Body of pancreas (tissue), 4 donors: ENCODE data around the gene PTK7. TPM values are rescaled to one million over a fixed set of nuclear protein-coding genes. Genes with fewer than 3 reads are reported as not detected.

Experiments
- ATAC-seq: fragments of 150-250 bp; one replicate; pipeline ENCODE4 v1.9.1; 2016
- DNase-seq, 4 donors: peaks; one replicate each; pipeline ENCODE4 v3.0.0-alpha.2; 2019
- H3K27ac ChIP-seq, 4 donors: fragments of 200-600 bp; sonication (generic); 1 replicate in 3 of 4; 2 replicates in 1 of 4; pipeline versions ENCODE4 v1.5.1 to v1.6.1; 2016 to 2019; ENCODE audit warnings: mild to moderate bottlenecking in 1 of 4, mixed read lengths in 1 of 4, moderate library complexity in 1 of 4
- H3K27me3 ChIP-seq, 2 donors: fragments of 200-600 bp; sonication (generic); one replicate each; pipeline ENCODE4 v1.6.0; 2016; ENCODE audit warnings: mild to moderate bottlenecking in 1 of 2
- H3K36me3 ChIP-seq, 2 donors: fragments of 200-600 bp; sonication (generic); replicated peaks in 1 of 2; 2 replicates each; pipeline ENCODE4 v1.5.1; 2016; ENCODE audit warnings: low read depth in 2 of 2; ENCODE audit not compliant: insufficient read depth in 1 of 2
- H3K4me1 ChIP-seq: fragments of 200-600 bp; sonication (generic); one replicate; pipeline ENCODE4 v1.6.0; 2016
- H3K4me3 ChIP-seq, 2 donors: fragments of 200-600 bp; sonication (generic); 1 replicate in 1 of 2; 2 replicates in 1 of 2; pipeline ENCODE4 v1.5.1; 2016 to 2019
- H3K9me3 ChIP-seq, 3 donors: fragments of 200-600 bp; sonication (generic); 1 replicate in 2 of 3; 2 replicates in 1 of 3; pipeline ENCODE4 v1.5.1; 2016
- CTCF ChIP-seq, 7 experiments: fragments of 450-650 bp in 4 of 7; fragments of 200-600 bp in 3 of 7; sonication (generic) in 3 of 7; IDR thresholded peaks; one replicate each; pipeline ENCODE4 v1.5.1; 2016 to 2019; ENCODE audit warnings: antibody characterized with exemption in 7 of 7
- POLR2A ChIP-seq, 3 donors: fragments of 450-650 bp; IDR thresholded peaks; one replicate each; pipeline ENCODE4 v1.6.1; 2016; ENCODE audit warnings: antibody characterized with exemption in 3 of 3, mild to moderate bottlenecking in 2 of 3
- WGBS, 2 donors: methylation state at CpG; one replicate each; pipeline ENCODE4 v1.1.5; 2017; 5-methylcytosine and 5-hydroxymethylcytosine counted together
- intact Hi-C: fragments of 100-400 bp; cut with DNase I; formaldehyde crosslinking; loops from one replicate; pipeline ENCODE4 v1.15.1; 2023
- total RNA-seq, 2 donors: library from RNA; depleted of rRNA; stranded (reverse); fragments of >200 nt; gene quantifications; one replicate each; pipeline ENCODE4 v1.1.0, GENCODE V29; 2016

The PTK7 gene
- total RNA-seq, 2 donors from 2014 or later: 26.4 to 28.0 TPM

- Histone ChIP-seq H3K9me3 (no peaks in the 10 kb centered on the region), H3K4me1 (peaks cover 35% of the 10 kb centered on the region), H3K27ac (peak overlapping the region; percentile 56 to 94 (median 84)), H3K27me3 (no peaks in the 10 kb centered on the region), H3K36me3 (no peaks in the 10 kb centered on the region), H3K4me3 (peak overlapping the region; percentile 63 to 87)
- TF ChIP-seq POLR2A (IDR thresholded peaks at IDR 0.05) (no peak), CTCF (IDR thresholded peaks at IDR 0.05) (no peak)
- DNase-seq: no peak
- 26 to 27% methylated on average over 1 of the region's 1 CpG for WGBS, 2 donors
- no peak for ATAC-seq
- intact Hi-C loops: loop anchor here (5.0 kb wide), 1 partner anchor 41 kb away; no protein-coding TSS in a partner anchor
These were observed 17.6 kb upstream of the PTK7 start for GRCh38 chr6:43058531-43058930.

- Histone ChIP-seq H3K36me3 (no peaks in the 10 kb centered on the region), H3K4me3 (peak within 1 kb of the TSS; percentile 63 to 87), H3K4me1 (peaks cover 29% of the 10 kb centered on the region), H3K27ac (peak within 1 kb of the TSS; percentile 77 to 96 (median 92)), H3K9me3 (no peaks in the 10 kb centered on the region), H3K27me3 (no peaks in the 10 kb centered on the region)
- 0 to 1% methylated on average over 14 to 64 of the region's 64 CpGs for WGBS, 2 donors
- peak; percentile 98 to 99 (median 99) for DNase-seq
- peak; percentile 60 to 89 (median 87) for TF ChIP-seq POLR2A (IDR thresholded peaks at IDR 0.05)
- TF ChIP-seq CTCF (IDR thresholded peaks at IDR 0.05): no peak
- ATAC-seq: peak; percentile 95
- intact Hi-C loops: loop anchor here (5.0 kb wide), 1 partner anchor 42 kb away; no protein-coding TSS in a partner anchor
These were observed 16.7 kb upstream of the PTK7 start, which contains the start of the genes KLC4 and MRPL2 for GRCh38 chr6:43059168-43060033. Gene KLC4 (plus strand): TSS chr6:43059631. CDS start chr6:43061336, 1,705 bp downstream. Gene MRPL2 (minus strand): TSS chr6:43059434. CDS start chr6:43059381, 53 bp downstream.

GRCh38 chr6:43060034-43060754 lies 15.9 kb upstream of the PTK7 start:
- intact Hi-C loops: no loop called here
- Histone ChIP-seq H3K27ac (peak overlapping the region; percentile 77 to 96 (median 92)), H3K36me3 (no peaks in the 10 kb centered on the region), H3K9me3 (no peaks in the 10 kb centered on the region), H3K4me3 (peak overlapping the region; percentile 26 to 48), H3K4me1 (peaks cover 28% of the 10 kb centered on the region), H3K27me3 (no peaks in the 10 kb centered on the region)
- TF ChIP-seq POLR2A (IDR thresholded peaks at IDR 0.05) (peak; percentile 38 to 71 (median 65)), CTCF (IDR thresholded peaks at IDR 0.05) (no peak)
- ATAC-seq (peak; percentile 58), DNase-seq (peak; percentile 64 to 79 (median 74))
- WGBS, 2 donors: 4 to 15% methylated on average over 8 to 15 of the region's 15 CpGs

- intact Hi-C loops: no loop called here
- H3K27me3 ChIP-seq: no peaks in the 10 kb centered on the region
- H3K4me1 ChIP-seq: peaks cover 28% of the 10 kb centered on the region
- ATAC-seq: no peak
- H3K4me3 ChIP-seq: no peak overlapping the region
- H3K36me3 ChIP-seq: peaks cover 0 to 2% of the 10 kb centered on the region in 2 donors
- 62 to 69% methylated on average over 8 to 11 of the region's 12 CpGs for WGBS, 2 donors
- H3K9me3 ChIP-seq: no peaks in the 10 kb centered on the region
- DNase-seq: no peak
- TF ChIP-seq CTCF (IDR thresholded peaks at IDR 0.05) (no peak), POLR2A (IDR thresholded peaks at IDR 0.05) (no peak)
- H3K27ac ChIP-seq: peak overlapping the region in 3 of 4 donors; percentile 77 to 94 (median 91)
These were observed 15.1 kb upstream of the PTK7 start for GRCh38 chr6:43060755-43061633.
